Esophagus (tissue), 2 donors: Measurements from ENCODE around the gene DTWD2. TPM values are rescaled to one million over a fixed set of nuclear protein-coding genes. Genes with fewer than 3 reads are reported as not detected.

Experiments used
- H3K27ac ChIP-seq, 2 donors: one replicate each; pipeline ENCODE4 v1.5.1; 2013; ENCODE audit warnings: low read depth in 2 of 2, mild to moderate bottlenecking in 2 of 2, inconsistent platforms in 1 of 2, low read length in 1 of 2, moderate library complexity in 1 of 2
- H3K27me3 ChIP-seq, 2 donors: one replicate each; pipeline ENCODE4 v1.6.1; 2013; ENCODE audit warnings: low read length in 2 of 2, control low read depth in 1 of 2, mild to moderate bottlenecking in 1 of 2; ENCODE audit not compliant: insufficient read depth in 2 of 2, control insufficient read depth in 1 of 2
- H3K36me3 ChIP-seq, 2 donors: one replicate each; pipeline ENCODE4 v1.6.1; 2013; ENCODE audit warnings: low read length in 1 of 2; ENCODE audit not compliant: control insufficient read depth in 2 of 2, insufficient read depth in 2 of 2
- H3K4me1 ChIP-seq, 2 donors: one replicate each; pipeline ENCODE4 v1.6.1; 2013; ENCODE audit warnings: low read length in 1 of 2; ENCODE audit not compliant: control insufficient read depth in 2 of 2, insufficient read depth in 2 of 2
- H3K4me3 ChIP-seq, 2 donors: one replicate each; pipeline ENCODE4 v1.5.1; 2013; ENCODE audit warnings: low read length in 2 of 2, mild to moderate bottlenecking in 2 of 2, low read depth in 1 of 2, moderate library complexity in 1 of 2
- H3K9me3 ChIP-seq, 2 donors: one replicate each; pipeline ENCODE4 v1.6.1; 2013; ENCODE audit warnings: mild to moderate bottlenecking in 2 of 2, low read depth in 1 of 2, low read length in 1 of 2, moderate library complexity in 1 of 2; ENCODE audit not compliant: control insufficient read depth in 2 of 2, insufficient read depth in 1 of 2
- WGBS, 2 donors: extraction: QIAGEN DNeasy Blood & Tissue Kit; methylation state at CpG; one replicate each; pipeline ENCODE4 v1.1.7; 2013; 5-methylcytosine and 5-hydroxymethylcytosine counted together
- polyA plus RNA-seq, 2 donors: library from polyadenylated mRNA; stranded (reverse); fragments of 200-250 nt; gene quantifications; one replicate each; pipeline ENCODE4 v1.2.3, GENCODE V29; 2013
- donor health status: healthy with polysubstance abuse.
- donor health status: Bipolar disorder and iron deficiency.

Gene DTWD2
- polyA plus RNA-seq, 2 donors, result 2.1 to 2.6 TPM

GRCh38 chr5:119022773-119023172 is 34.4 kb upstream of the DTWD2 start:
- Histone ChIP-seq H3K27ac (no peak overlapping the region), H3K4me1 (no peaks in the 10 kb centered on the region), H3K9me3 (no peaks in the 10 kb centered on the region), H3K4me3 (no peak overlapping the region), H3K36me3 (no peaks in the 10 kb centered on the region), H3K27me3 (no peaks in the 10 kb centered on the region)
- 17 to 29% methylated on average over 1 of the region's 1 CpG for WGBS, 2 donors

GRCh38 chr5:119022017-119022745 is 33.8 kb upstream of the DTWD2 start:
- Histone ChIP-seq H3K27me3 (no peaks in the 10 kb centered on the region), H3K36me3 (no peaks in the 10 kb centered on the region), H3K27ac (no peak overlapping the region), H3K9me3 (no peaks in the 10 kb centered on the region), H3K4me1 (no peaks in the 10 kb centered on the region), H3K4me3 (no peak overlapping the region)
- WGBS, 2 donors, result 56 to 71% methylated on average over 5 of the region's 5 CpGs

GRCh38 chr5:119021149-119021732 is 32.9 kb upstream of the DTWD2 start:
- Histone ChIP-seq H3K4me3 (no peak overlapping the region), H3K27ac (no peak overlapping the region), H3K27me3 (no peaks in the 10 kb centered on the region), H3K4me1 (no peaks in the 10 kb centered on the region), H3K36me3 (no peaks in the 10 kb centered on the region), H3K9me3 (no peaks in the 10 kb centered on the region)
- 82 to 84% methylated on average over 3 of the region's 3 CpGs for WGBS, 2 donors

- H3K36me3 ChIP-seq, result no peaks in the 10 kb centered on the region
- WGBS, 2 donors, result 56 to 64% methylated on average over 7 of the region's 7 CpGs
- no peak overlapping the region for H3K27ac ChIP-seq
- no peak overlapping the region for H3K4me3 ChIP-seq
- H3K27me3 ChIP-seq, result no peaks in the 10 kb centered on the region
- no peaks in the 10 kb centered on the region for H3K9me3 ChIP-seq
- no peaks in the 10 kb centered on the region for H3K4me1 ChIP-seq
These were observed 31.6 kb upstream of the DTWD2 start for GRCh38 chr5:119019949-119020348.

- Histone ChIP-seq H3K36me3 (no peaks in the 10 kb centered on the region), H3K4me3 (no peak overlapping the region), H3K27me3 (no peaks in the 10 kb centered on the region), H3K27ac (no peak overlapping the region), H3K4me1 (no peaks in the 10 kb centered on the region), H3K9me3 (no peaks in the 10 kb centered on the region)
- 55 to 61% methylated on average over 1 of the region's 1 CpG for WGBS, 2 donors
These were observed 31.2 kb upstream of the DTWD2 start for GRCh38 chr5:119019501-119019900.

GRCh38 chr5:119017994-119018393 is 29.6 kb upstream of the DTWD2 start:
- Histone ChIP-seq H3K27me3 (no peaks in the 10 kb centered on the region), H3K4me1 (no peaks in the 10 kb centered on the region), H3K4me3 (no peak overlapping the region), H3K36me3 (no peaks in the 10 kb centered on the region), H3K9me3 (no peaks in the 10 kb centered on the region), H3K27ac (no peak overlapping the region)
- 67 to 68% methylated on average over 2 of the region's 2 CpGs for WGBS, 2 donors

GRCh38 chr5:119016125-119016774 is 27.9 kb upstream of the DTWD2 start:
- no peaks in the 10 kb centered on the region for H3K27me3 ChIP-seq
- no peak overlapping the region for H3K27ac ChIP-seq
- no peaks in the 10 kb centered on the region for H3K4me1 ChIP-seq
- no peak overlapping the region for H3K4me3 ChIP-seq
- 86 to 87% methylated on average over 7 of the region's 7 CpGs for WGBS, 2 donors
- H3K36me3 ChIP-seq, result no peaks in the 10 kb centered on the region
- H3K9me3 ChIP-seq, result no peaks in the 10 kb centered on the region

- H3K9me3 ChIP-seq, result no peaks in the 10 kb centered on the region
- H3K4me3 ChIP-seq, result no peak overlapping the region
- H3K27me3 ChIP-seq, result no peaks in the 10 kb centered on the region
- H3K36me3 ChIP-seq, result no peaks in the 10 kb centered on the region
- no peaks in the 10 kb centered on the region for H3K4me1 ChIP-seq
- H3K27ac ChIP-seq, result no peak overlapping the region
- 97 to 99% methylated on average over 13 of the region's 13 CpGs for WGBS, 2 donors
These were observed 22.8 kb upstream of the DTWD2 start for GRCh38 chr5:119011186-119011585.

- H3K4me3 ChIP-seq, result no peak overlapping the region
- no peaks in the 10 kb centered on the region for H3K9me3 ChIP-seq
- WGBS, 2 donors, result 95 to 96% methylated on average over 6 of the region's 6 CpGs
- H3K27me3 ChIP-seq, result no peaks in the 10 kb centered on the region
- H3K27ac ChIP-seq, result no peak overlapping the region
- no peaks in the 10 kb centered on the region for H3K36me3 ChIP-seq
- no peaks in the 10 kb centered on the region for H3K4me1 ChIP-seq
These were observed 21.9 kb upstream of the DTWD2 start for GRCh38 chr5:119010206-119010605.
